Skeletal muscle tissue (tissue), 4 donors: ENCODE measurements around the gene FBXO7. TPM values are rescaled to one million over a fixed set of nuclear protein-coding genes. Genes with fewer than 3 reads are reported as not detected.

Experiments
- H3K27ac ChIP-seq: one replicate; pipeline ENCODE4 v1.7.0; 2013; ENCODE audit warnings: mild to moderate bottlenecking, low read depth, low read length, inconsistent platforms
- H3K27me3 ChIP-seq, 3 donors: one replicate each; pipeline ENCODE4 v1.7.0; 2013; ENCODE audit warnings: low read length in 3 of 3; ENCODE audit not compliant: control insufficient read depth in 3 of 3, insufficient read depth in 3 of 3
- H3K36me3 ChIP-seq, 3 donors: one replicate each; pipeline ENCODE4 v1.7.0; 2013; ENCODE audit warnings: low read length in 3 of 3; ENCODE audit not compliant: control insufficient read depth in 3 of 3, insufficient read depth in 3 of 3
- H3K4me1 ChIP-seq, 3 donors: one replicate each; pipeline ENCODE4 v1.7.0; 2013; ENCODE audit warnings: low read length in 3 of 3, mild to moderate bottlenecking in 3 of 3; ENCODE audit not compliant: control insufficient read depth in 3 of 3, insufficient read depth in 3 of 3
- H3K4me3 ChIP-seq, 3 donors: one replicate each; pipeline ENCODE4 v1.7.0; 2013; ENCODE audit warnings: low read length in 3 of 3
- H3K9ac ChIP-seq, 3 donors: one replicate each; pipeline ENCODE4 v1.7.0; 2013; ENCODE audit warnings: low read length in 3 of 3, mild to moderate bottlenecking in 3 of 3, moderate library complexity in 2 of 3, low read depth in 1 of 3
- H3K9me3 ChIP-seq, 3 donors: one replicate each; pipeline ENCODE4 v1.7.0; 2013; ENCODE audit warnings: low read length in 3 of 3; ENCODE audit not compliant: control insufficient read depth in 3 of 3
- total RNA-seq: library from RNA; depleted of rRNA; stranded (reverse); fragments of >200 nt; gene quantifications from one replicate; pipeline ENCODE4 v1.2.3, GENCODE V29; 2014
- donor health status: Osteomylitis.

The FBXO7 gene
- total RNA-seq, 1 donor from 2014 or later: 60.5 TPM

DNA sequence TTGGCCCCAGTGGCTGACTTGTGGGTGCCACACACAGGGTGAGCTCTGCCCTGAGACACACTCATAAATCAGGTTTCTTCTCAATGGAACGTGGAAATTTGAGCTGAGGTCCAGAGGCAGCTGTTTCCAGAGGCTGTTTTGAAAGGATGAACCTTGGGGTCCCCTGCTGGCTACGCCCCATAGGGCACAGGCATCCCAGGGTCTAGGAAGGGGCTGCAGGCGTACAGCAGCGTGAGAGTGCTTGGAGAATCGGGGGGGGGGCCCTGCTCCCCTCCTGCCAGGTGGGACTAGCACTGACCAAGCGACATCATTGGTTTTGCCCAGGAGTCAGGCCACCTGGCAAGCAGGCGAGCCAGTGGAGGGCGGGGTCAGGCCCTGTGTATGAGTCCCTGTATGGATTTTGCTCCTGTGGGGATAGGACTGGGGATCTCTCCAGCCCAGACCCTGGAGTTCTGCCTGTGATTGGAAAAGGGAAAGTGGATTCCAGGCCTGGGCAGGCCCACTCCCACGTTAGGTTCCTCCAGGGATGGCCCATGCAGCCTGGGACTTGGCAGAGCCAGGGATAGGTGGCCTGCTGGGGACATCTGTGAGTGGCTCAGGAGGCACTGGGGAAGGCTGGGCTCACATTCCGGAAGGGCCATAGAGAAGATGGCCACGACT, 61.0 kb downstream of the FBXO7 start:
- H3K36me3 ChIP-seq: no peaks in the 10 kb centered on the region
- peaks cover 29 to 36% (median 32%) of the 10 kb centered on the region in 3 donors for H3K4me1 ChIP-seq
- no peak overlapping the region for H3K9ac ChIP-seq
- H3K27ac ChIP-seq: no peak overlapping the region
- H3K27me3 ChIP-seq: peaks cover 4 to 33% (median 8%) of the 10 kb centered on the region in 3 donors
- H3K4me3 ChIP-seq: no peak overlapping the region
- H3K9me3 ChIP-seq: no peaks in the 10 kb centered on the region

DNA sequence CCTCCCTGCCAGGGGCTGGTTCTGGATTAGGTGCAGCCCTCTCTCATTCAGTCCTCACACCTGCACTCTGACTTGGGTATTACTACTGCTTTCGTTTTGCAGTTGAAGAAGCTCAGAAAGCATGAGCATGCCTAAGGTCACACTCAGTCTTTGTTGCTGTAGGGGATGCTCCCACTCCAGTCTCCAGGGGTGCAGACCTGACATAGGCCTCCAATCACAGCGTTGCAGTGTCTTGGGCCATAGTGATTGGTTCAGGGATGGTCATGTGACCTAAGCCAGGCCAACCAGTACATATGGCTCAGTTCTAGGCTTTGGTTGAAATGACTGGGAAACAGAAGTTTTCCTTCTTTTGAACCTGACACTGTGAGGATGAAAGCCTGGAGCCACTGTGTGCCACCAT, 61.7 kb downstream of the FBXO7 start:
- no peak overlapping the region for H3K27ac ChIP-seq
- no peaks in the 10 kb centered on the region for H3K36me3 ChIP-seq
- H3K4me3 ChIP-seq: no peak overlapping the region
- H3K27me3 ChIP-seq: peaks cover 4 to 33% (median 8%) of the 10 kb centered on the region in 3 donors
- no peak overlapping the region for H3K9ac ChIP-seq
- no peaks in the 10 kb centered on the region for H3K9me3 ChIP-seq
- peaks cover 30 to 33% (median 31%) of the 10 kb centered on the region in 3 donors for H3K4me1 ChIP-seq

DNA sequence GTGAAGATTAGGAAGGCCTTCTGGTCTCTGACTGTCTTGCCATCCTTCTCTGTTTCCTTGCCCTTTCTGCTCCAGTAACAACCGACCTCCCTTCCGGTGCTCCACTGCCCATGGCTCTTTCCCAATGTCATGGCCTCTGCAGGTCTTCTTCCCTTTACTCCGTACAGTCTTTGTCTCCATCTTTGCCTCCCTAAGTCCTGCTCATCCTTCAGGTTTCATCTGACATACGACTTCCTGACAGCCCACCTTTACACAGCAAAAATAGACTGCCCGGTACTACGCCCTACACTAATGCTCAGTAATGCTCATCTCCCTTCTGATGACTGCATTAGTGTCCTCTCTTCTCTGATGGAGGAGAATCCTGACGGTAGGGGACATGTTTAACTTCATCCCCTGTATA, 63.9 kb downstream of the FBXO7 start:
- Histone ChIP-seq H3K27ac (no peak overlapping the region), H3K4me1 (peaks cover 27 to 29% (median 28%) of the 10 kb centered on the region in 3 donors), H3K9ac (no peak overlapping the region), H3K9me3 (no peaks in the 10 kb centered on the region), H3K36me3 (no peaks in the 10 kb centered on the region), H3K4me3 (no peak overlapping the region), H3K27me3 (peaks cover 6 to 20% (median 8%) of the 10 kb centered on the region in 3 donors)

DNA sequence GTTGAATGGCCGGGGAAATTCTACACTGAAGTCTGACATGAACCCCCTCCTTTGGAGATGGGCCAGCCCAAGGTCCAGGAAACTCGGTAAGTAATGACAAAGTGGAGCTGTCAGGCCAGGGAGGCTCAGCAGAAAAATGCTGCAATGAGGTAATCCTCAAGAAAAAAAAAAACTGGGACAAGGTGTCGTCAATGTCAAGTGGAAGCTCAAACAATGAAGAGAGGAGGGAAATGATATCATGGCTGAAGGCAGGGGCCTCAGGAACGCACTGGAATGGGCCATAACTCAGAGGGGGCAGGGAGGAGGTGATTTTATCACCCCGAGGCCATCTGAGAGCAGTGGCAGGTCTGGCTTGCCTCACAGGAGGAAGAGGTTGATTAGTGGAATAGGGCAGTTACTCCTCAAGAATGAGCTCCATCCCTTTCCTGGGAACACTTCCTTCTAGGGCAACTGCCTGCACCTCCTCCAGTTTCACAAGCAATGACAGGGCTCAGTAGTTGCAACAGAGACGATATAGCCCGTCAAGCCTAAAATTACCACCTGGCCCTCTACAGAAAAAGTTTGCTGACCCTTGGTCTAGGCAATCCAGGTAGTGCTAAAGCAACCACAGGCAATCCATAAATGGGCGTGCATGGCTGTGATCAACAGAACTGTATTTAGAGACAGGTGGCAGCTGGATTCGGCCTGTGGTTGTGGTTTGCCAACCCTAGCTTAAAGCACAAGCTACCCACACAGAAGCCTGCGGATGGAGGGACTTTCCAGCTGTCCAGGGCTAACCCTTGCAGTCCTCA, 65.2 kb downstream of the FBXO7 start:
- H3K9ac ChIP-seq: no peak overlapping the region
- no peaks in the 10 kb centered on the region for H3K9me3 ChIP-seq
- no peak overlapping the region for H3K4me3 ChIP-seq
- peaks cover 2 to 12% (median 8%) of the 10 kb centered on the region in 3 donors for H3K27me3 ChIP-seq
- H3K27ac ChIP-seq: no peak overlapping the region
- H3K36me3 ChIP-seq: no peaks in the 10 kb centered on the region
- H3K4me1 ChIP-seq: peaks cover 22 to 23% (median 23%) of the 10 kb centered on the region in 3 donors

DNA sequence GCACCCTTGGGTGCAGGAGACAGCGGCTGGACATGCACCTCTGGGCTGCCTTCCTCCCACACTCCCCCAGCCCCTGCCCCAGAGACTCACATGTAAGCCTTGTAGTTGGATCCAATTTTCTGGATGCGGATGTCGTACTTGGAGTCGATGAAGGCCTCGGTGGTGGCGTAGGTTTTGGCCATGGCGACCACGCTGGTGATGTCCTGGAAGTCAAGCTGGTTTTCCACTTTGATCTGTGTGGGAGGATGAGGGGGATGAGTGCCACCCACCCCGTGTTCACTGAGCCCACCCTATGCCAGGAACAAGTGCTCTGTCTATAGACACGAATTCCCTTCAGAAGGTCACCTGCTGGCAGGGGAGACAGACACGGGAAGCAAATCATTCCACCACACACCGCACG, 66.9 kb downstream of the FBXO7 start:
- Histone ChIP-seq H3K9ac (no peak overlapping the region), H3K9me3 (no peaks in the 10 kb centered on the region), H3K36me3 (no peaks in the 10 kb centered on the region), H3K27me3 (peaks cover 0 to 8% (median 2%) of the 10 kb centered on the region in 3 donors), H3K27ac (no peak overlapping the region), H3K4me3 (no peak overlapping the region), H3K4me1 (peaks cover 22 to 27% (median 23%) of the 10 kb centered on the region in 3 donors)

DNA sequence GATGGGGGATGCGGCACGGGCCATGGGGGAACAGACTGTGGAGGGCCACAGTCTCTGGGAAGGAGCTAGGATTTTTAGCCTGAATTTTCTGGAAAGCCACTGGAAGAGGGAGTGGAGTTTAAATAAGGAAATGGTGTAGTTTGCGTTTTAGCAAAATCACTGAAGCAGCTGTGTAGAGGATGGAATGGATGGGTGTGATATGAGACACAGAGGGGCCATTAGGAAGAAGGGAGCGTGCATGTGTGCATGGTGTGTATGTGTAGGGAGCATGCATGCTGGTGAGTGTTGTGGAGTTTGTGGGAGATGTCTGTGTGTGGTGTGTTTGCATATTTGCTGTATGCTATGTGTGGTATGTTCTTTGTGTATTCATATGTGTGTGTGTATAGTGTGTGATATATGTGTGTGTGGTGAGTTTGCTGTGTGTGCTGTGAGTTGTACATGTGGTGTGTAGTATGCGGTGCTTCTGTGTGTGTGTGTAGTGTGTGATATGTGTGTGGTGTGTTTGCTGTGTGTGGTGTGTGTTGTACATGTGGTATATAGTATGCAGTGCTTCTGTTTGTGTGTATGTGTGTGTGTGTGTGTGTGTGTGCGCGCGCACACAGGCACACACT, 67.6 kb downstream of the FBXO7 start:
- Histone ChIP-seq H3K4me1 (peaks cover 23 to 27% (median 25%) of the 10 kb centered on the region in 3 donors), H3K27me3 (peaks cover 0 to 8% (median 2%) of the 10 kb centered on the region in 3 donors), H3K27ac (peak overlapping the region; percentile 66), H3K9ac (no peak overlapping the region), H3K36me3 (no peaks in the 10 kb centered on the region), H3K4me3 (no peak overlapping the region), H3K9me3 (no peaks in the 10 kb centered on the region)

DNA sequence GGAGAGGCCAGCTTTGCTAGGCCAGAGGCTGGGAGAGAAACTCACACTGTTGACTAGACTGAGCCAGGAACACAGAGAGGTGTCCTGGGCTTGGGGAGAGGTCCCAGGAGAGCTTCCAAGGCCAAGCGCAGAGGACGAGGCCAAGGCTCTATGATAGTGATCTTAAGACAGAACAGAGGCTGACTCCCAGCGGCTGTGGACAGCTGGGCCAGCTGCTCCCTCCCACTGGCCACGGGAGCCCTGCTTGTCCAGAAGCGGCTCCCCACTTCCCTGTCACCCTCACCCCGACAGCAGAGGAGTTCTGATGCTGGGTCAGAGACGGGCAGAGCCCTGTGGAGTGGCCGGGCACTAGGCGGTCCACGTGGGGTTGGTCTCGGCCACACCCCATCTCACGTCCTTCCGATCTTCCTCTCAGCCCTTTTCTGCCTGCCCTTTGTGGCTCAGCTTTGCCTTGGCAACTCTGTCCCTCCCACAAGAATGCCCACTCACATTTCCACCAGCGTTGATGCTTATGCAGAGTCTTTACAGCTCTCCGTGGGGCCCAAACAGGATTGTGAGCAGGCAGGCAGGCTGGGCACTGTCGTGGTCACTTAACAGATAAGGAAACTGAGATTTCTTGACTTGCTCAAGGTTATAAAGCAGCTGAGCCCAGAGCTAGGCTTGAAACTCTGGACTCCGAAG, 68.2 kb downstream of the FBXO7 start:
- H3K9me3 ChIP-seq: no peaks in the 10 kb centered on the region
- peak overlapping the region; percentile 66 for H3K27ac ChIP-seq
- H3K27me3 ChIP-seq: peaks cover 0 to 8% (median 5%) of the 10 kb centered on the region in 3 donors
- peaks cover 23 to 27% (median 25%) of the 10 kb centered on the region in 3 donors for H3K4me1 ChIP-seq
- no peak overlapping the region for H3K4me3 ChIP-seq
- H3K36me3 ChIP-seq: no peaks in the 10 kb centered on the region
- H3K9ac ChIP-seq: peak overlapping the region in 1 of 3 donors; percentile 25

DNA sequence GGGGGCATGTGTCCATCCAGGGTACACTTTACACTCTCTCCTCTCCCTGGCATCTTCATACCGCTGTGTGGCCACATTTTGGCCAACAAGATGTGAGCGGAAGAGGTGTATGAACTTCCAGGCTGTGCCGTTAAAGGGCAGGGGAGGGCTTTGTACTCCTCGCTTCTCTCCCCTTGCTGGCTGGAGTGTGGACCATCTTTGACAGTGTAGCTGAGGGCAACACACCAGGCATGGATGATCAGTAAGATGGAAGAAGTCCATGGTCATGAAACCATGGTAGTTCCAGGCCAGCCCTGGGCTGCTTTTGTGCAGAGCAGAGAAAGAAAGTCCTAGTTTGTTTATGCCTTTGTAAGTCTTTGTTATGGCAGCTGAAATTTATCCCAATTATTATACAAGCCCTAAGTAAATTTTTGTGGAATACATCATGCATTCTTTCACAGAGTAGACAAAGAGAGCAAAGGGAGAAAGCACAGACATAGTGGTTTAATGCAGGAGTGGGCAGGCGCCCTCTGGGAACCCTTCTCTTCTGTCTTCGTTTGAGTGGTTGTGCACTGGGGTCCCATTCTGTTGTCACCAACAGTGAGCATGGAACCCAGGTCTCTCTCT, 70.4 kb downstream of the FBXO7 start:
- peaks cover 0 to 6% (median 6%) of the 10 kb centered on the region in 3 donors for H3K27me3 ChIP-seq
- no peak overlapping the region for H3K9ac ChIP-seq
- peaks cover 19 to 24% (median 22%) of the 10 kb centered on the region in 3 donors for H3K4me1 ChIP-seq
- H3K4me3 ChIP-seq: no peak overlapping the region
- H3K36me3 ChIP-seq: no peaks in the 10 kb centered on the region
- H3K9me3 ChIP-seq: no peaks in the 10 kb centered on the region
- H3K27ac ChIP-seq: no peak overlapping the region

DNA sequence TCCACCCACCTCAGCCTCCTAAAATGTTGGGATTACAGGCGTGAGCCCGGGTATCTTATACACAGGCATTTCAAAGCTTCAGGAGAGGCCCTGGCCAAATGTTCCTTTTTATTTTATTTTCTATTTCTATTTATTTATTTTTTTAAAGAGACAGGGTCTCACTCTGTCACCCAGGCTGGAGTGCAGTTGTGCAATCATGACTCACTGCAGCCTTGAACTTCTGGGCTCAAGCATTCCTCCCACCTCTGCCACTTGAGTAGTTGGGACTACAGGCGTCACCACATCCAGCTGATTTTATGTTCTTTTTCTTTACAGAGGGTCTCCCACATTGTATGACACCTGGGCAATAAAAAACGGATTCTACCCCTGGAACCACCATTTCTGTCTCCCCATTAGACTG, 71.2 kb downstream of the FBXO7 start:
- no peak overlapping the region for H3K27ac ChIP-seq
- H3K27me3 ChIP-seq: peaks cover 0 to 6% (median 4%) of the 10 kb centered on the region in 3 donors
- no peaks in the 10 kb centered on the region for H3K36me3 ChIP-seq
- H3K9me3 ChIP-seq: no peaks in the 10 kb centered on the region
- peaks cover 17 to 22% (median 21%) of the 10 kb centered on the region in 3 donors for H3K4me1 ChIP-seq
- no peak overlapping the region for H3K4me3 ChIP-seq
- no peak overlapping the region for H3K9ac ChIP-seq
